Tibial nerve (tissue), 4 donors: ENCODE measurements around the gene CEP85.

ENCODE experiments used
- CTCF ChIP-seq, 5 experiments: fragments of 200-600 bp in 3 of 5; fragments of 450-650 bp in 2 of 5; sonication (generic) in 3 of 5; IDR thresholded peaks; one replicate each; pipeline ENCODE4 v1.5.1; 2016 to 2019; ENCODE audit warnings: antibody characterized with exemption in 5 of 5, mild to moderate bottlenecking in 3 of 5, moderate library complexity in 2 of 5
- EP300 ChIP-seq, 2 donors: sonication (generic); formaldehyde crosslinking; IDR thresholded peaks; one replicate each; pipeline ENCODE4 v1.6.1; 2017; ENCODE audit warnings: antibody characterized with exemption in 2 of 2, mild to moderate bottlenecking in 1 of 2
- POLR2A ChIP-seq, 2 donors: fragments of 450-650 bp; IDR thresholded peaks; one replicate each; pipeline ENCODE4 v1.6.1; 2017; ENCODE audit warnings: antibody characterized with exemption in 2 of 2, mild to moderate bottlenecking in 2 of 2, moderate library complexity in 2 of 2

- TF ChIP-seq CTCF (IDR thresholded peaks at IDR 0.05) (no peak), POLR2A (IDR thresholded peaks at IDR 0.05) (no peak), EP300 (IDR thresholded peaks at IDR 0.05) (no peak)
These were observed 71.8 kb downstream of the CEP85 start for GRCh38 chr1:26305667-26306289.
